Endometrium (tissue), 2 donors: Measurements from ENCODE around the gene BANF2.
"Not testable (repeated sequence)": the region's sequence is repeated elsewhere in the genome, so short reads cannot be mapped to it uniquely, and the experiment has no call there.

Experiments
- FAIRE-seq: peaks from 2 replicates; lab custom pipeline; 2012; peaks lifted over from hg19 to GRCh38; lab: Jason Lieb, UNC
- donor health status: control.
- donor health status: control.

BANF2 gene

GRCh38 chr20:17699931-17700351 lies at the start of gene BANF2:
TSS of gene BANF2 (plus strand) at chr20:17699966. CDS start at chr20:17725026, 25,060 bp downstream.
- FAIRE-seq = no peak

DNA sequence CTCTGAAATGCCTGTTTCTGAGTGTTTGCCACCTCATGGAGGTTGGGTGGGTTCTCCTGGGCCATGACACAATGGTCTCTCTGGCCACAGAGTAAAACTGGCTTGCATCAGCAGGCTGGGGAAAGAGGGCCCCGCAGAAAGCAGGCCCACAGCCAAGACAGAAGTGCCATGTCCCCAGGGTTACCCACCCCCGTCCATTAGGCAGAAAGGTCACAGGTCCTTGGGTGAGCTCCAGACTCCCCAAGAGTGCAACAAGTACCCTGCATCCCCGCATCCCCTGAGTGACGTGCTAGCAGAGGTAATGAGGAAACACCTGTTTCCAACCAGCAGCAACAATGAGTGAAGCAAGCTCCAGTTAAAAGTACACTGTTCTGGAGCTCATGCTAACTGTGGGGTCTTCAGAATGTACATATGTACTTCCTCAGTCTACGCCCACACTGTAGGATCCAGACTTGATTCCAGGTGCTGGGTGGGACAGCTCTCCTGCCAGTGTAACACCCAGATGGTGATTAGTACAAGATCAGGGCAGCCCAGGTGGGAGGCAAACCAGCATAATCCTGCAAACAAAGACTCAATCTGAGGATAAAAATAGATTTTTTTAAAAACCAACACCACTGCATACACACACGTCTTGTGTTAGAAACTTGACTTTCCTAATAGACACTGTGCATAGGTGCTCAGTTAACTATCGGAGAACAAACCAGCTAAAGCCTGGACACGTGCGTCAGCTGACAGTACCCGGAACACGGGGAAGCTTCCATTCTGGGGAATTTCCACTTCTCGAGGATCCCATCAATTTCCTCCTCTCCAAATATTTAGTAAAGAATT lies 49.3 kb upstream of the BANF2 start:
- FAIRE-seq = no peak

DNA sequence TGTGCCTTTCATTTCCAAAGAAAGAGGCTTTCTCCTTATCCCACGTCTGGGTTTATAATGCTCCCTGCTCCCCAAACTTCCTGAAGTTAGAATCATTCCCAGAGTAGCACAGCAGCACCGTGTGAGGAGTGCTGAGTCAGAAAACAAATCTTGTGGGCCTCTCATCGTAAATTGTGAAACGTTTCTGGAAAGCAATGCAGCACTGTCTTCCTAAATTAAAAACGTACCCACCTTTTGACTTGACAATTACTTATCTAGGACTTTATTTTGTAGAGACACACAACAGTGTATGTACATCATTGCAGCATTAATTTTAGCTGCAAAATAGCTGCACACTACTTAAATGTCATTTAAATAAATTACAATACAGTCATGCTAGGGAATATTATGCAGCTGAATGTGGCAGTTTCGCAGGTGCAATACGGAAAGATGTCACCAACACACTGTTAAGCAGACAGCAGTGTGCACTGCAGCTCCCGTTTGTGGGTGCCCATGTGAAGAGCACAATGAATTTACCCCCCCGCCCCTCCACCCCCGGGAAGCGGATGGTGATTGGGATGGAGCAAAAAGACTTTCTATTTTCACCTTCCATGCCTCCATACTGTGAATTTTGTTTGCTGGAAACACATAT lies 48.5 kb upstream of the BANF2 start:
- FAIRE-seq = no peak

GRCh38 chr20:17651760-17652388 lies 47.9 kb upstream of the BANF2 start:
- no peak for FAIRE-seq

DNA sequence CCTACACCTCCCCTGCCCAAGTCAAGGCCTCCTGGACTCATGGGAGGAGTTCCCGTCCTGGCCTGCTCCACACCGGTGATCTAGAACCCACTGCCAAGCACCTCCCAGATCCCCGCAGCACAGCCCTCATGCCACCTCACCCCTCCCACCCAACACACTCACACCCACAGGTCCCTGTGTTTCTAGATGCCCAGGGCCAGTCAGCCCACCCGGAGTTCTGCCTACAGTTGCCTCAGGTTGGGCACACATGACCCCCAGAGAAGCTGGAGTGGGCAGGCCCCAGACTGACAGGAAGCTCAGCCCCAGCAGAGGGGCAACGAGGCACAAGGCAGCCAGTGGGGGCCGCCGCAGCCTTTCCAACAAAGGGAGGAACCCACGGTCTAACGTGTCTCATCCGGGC lies 47.4 kb upstream of the BANF2 start:
- FAIRE-seq = no peak

GRCh38 chr20:17653835-17654648 lies 45.7 kb upstream of the BANF2 start:
- FAIRE-seq = no peak

GRCh38 chr20:17654649-17655285 lies 45.0 kb upstream of the BANF2 start:
- FAIRE-seq = no peak

DNA sequence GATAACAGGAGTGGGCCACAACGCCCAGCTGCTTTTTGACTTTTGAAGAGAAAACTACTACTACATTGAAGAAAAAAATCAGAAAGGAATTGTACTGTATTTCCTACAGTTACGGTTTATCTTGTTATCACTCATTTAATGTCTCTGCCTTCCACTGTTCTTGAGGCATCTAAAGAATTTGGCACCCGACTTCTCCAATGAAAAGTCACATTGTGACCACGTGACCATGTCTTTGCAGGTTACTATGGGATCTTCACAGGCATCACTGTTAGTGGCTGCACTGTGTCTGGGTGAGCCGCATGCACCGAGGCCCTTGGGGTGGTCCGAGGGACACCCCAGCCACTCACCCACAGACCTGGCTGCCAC lies 44.5 kb upstream of the BANF2 start:
- FAIRE-seq = no peak

DNA sequence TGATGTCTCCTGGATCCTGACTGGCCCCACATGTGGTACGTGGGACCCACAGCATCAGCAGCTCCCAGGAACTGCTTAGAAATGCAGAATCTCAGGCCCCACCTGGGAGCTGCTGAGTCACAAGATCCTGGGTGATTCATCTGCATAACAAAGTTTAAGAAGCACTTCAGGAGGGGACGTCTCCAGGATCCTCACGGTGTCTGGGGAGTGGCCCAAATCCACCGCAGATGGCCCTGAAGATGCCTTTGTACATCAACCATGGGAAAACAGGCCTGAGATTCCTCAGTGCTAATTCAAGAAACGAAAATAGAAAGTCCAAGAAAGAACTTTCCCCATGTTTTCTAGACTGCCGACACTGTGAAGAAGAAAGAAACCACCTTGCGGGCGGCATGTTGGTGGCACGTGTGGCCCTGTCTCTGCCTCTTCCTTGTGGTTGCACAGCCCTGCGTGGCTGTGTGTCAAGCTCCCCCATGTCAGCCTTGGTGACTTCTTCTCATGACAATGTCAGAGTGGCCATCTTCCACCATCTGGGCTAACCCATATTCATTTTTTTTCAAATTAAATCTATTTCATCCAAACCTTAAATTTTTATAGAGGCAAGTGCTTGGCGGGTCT lies 43.8 kb upstream of the BANF2 start:
- no peak for FAIRE-seq

DNA sequence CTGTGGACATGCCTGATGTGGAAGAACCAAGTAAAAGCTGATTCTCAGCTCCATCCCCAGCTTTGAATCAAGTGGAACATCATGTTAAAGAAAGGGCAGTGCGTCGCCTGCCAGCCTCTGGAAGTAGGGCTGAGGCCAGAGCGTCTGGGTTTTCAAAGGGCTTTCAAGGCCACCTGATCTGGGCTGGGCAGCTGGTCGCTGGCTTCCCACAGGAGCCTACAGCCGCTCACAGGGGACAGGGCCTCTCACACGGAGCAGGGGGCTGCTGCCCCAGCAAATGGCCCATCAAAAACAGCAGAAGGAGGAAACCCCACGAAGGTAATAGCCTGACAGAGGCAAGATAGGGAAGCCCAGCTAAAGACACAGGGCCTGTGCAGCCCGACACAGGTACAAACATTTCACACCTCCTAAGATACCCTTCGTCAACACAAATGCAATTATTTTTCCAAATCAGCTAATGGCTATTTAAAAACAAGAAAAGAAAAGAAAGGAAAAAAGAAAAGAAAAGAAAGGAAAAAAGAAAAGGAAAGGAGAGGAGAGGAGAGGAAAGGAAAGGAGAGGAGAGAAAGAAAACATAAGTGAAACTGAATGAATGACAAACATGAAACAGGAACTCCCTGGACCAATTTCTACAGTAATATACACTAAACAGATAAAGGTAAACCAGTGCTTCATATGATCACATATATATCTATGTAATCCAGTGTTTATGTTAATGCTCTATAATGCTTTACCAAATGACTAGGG lies 42.5 kb upstream of the BANF2 start:
- FAIRE-seq = no peak

DNA sequence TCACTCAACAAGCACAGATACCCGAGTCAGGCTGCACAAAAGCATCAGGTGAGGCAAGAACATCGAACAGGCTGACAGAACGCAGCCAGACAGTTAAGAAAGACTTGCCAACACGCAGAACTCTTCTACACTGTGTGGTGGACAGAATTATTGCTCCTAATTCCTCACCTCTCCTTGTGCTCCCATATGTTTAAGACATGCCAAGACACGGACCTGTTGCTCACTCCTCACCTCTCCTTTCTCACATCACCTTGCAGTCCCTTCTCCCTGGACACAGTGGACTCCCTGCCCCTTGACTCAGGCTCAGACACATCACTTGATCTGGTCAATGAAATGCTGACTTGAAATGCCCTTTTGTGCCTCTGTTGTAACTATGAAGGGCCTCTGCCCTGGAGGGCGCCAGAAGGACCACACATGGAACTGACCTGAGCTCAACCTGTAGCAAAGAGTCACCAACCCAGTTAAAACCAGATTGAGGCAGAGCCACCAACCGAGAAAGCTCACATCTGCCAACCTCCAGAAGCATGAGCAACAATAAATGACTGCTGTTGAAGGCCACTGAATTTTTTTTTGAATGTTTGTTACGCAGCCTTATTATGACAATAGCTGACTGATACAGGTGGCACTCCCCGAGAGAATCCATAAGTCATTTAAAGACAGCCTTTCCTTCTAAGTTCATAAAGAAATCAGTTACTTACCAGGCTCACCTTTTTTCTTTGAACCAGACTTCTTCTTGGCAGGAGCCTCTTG lies 41.7 kb upstream of the BANF2 start:
- FAIRE-seq = no peak

DNA sequence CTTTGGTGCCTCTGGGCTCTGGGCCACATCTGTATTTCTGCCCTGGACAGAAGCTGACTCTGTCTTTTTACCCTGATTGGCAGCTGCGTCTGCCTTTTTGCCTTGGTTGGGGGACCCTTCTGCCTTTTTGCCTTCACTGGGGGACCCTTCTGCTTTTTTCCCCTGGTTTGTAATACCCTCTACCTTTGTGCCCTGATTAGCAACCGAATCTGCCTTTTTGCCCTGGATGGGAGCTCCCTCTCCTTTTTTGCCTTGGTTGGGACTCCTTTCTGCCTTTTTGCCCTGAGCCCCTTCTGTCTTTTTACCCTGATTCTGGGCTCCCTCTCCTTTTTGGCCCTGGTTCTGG lies 41.1 kb upstream of the BANF2 start:
- FAIRE-seq = no peak

DNA sequence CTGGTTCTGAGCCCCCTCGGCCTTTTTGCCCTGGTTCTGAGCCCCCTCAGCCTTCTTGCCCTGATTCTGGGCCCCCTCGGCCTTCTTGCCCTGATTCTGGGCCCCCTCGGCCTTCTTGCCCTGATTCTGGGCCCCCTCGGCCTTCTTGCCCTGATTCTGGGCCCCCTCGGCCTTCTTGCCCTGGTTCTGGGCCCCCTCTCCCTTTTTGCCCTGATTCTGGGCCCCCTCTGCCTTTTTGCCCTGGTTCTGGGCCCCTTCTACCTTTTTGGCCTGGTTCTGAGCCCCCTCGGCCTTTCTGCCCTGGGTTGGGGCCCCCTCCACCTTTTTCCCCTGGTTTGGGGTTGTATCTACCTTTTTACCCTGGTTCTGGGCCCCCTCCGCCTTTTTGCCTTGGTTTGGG lies 40.4 kb upstream of the BANF2 start:
- FAIRE-seq = not testable (repeated sequence)

DNA sequence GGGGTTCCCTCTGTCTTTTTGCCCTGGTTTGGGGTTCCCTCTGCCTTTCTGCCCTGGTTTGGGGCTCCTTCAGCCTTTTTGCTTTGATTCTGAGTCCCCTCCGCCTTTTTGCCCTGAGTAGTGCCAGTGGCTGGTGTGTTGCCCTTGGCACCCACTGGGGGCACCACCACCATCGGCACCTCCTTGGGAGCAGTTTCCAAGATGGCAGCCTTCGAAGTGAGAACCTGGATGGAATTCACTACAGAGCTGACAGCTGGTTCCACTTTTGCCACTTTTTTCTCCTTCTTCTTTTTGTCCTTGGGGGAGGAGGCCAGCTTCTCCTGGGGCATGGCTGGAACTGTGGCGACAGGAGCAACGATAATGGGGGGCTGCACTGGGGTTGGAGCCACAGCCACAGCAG lies 40.0 kb upstream of the BANF2 start:
- FAIRE-seq = no peak

- no peak for FAIRE-seq
These were observed 39.1 kb upstream of the BANF2 start for GRCh38 chr20:17660667-17661066.

GRCh38 chr20:17661121-17661744 lies 38.5 kb upstream of the BANF2 start:
- FAIRE-seq = no peak

DNA sequence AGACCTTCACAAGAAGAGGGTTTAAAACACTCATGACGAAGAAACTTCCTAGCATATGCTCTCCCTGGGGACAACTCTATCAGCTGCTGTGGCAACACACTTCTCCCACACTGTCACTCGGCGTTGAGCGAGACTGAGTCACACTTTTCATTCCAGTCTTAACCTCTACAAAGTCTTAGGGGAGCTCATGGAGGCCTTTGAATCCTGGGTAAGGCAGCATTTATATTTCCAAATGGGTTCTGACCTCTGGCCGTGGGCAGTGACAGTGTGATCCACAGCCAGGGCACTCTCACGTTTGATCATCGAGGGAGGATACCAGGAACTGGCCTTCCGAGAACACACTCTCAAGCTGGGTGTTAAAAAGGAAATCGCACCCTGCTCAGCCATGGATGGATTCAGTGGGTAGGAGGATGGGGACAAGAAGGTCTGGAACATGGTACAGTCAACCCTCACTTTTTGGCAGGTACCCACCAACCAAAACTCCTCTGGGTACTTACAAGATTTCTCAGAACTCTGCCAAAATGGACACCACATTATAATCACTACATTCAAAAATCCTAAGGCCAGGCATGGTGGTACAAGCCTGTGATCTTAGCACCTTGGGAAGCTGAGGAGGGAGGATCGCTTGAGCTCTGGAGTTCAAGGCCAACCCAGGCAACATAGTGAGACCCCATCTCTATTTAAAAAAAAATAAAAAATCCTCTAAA lies 37.3 kb upstream of the BANF2 start:
- no peak for FAIRE-seq

DNA sequence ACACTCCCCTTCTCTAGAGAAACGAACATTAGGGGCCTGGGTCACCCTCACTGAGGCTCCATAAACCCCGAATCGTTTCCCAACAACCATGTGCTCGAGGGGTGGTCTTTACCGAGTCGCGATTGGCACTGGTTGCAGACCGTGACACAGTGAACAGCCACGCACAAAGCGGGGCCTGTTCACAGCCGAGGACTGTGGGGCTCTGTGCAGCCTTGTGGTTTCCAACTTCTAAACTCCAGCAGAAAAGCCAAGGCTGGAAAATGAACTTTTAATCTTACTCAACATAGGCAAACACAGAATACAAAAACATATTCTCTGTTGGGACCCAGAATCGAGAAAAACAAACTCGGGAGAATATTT lies 36.7 kb upstream of the BANF2 start:
- FAIRE-seq = no peak

- FAIRE-seq = no peak
These were observed 36.3 kb upstream of the BANF2 start for GRCh38 chr20:17663486-17663885.
